ENCODE results near the gene DNAJB6.
A peak's percentile ranks its signal among the peaks of the same experiment; 100 is the strongest.
"Not testable (repeated sequence)": the region's sequence is repeated elsewhere in the genome, so short reads cannot be mapped to it uniquely, and the experiment has no call there.

Gene DNAJB6

DNA sequence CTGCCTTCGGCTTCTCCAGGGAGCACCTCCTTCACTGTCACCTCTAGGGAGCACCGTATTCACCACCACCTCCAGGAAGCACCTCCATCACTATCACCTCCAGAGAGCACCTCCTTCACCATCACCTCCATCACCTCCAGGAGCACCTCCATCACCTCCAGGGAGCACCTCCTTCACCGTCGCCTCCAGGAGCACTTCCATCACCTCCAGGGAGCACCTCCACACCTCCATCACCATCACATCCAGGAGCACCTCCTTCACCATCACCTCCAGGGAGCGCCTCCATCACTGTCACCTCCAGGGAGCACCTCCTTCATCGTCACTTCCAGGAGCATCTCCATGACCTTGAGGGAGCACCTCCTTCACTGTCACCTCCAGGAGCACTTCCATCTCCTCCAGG lies 102.3 kb downstream of the DNAJB6 start:
- DNase-seq (ENCODE audit: low spot score in 2 of 2): no peak
- no peaks in the 10 kb centered on the region for H3K4me1 Mint-ChIP-seq

DNA sequence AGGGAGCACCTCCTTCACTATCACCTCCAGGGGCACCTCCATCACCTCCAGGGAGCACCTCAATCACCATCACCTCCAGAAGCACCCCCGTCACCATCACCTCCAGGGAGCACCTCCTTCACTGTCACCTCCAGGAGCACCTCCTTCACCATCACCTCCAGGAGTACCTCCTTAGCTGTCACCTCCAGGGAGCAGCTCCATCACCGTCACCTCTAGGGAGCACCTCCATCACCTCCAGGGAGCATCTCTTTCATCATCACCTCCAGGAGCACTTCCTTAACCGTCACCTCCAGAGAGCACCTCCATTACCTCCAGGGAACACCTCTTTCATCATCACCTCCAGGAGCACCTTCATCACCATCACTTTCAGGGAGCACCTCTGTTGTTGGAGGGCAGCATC lies 103.0 kb downstream of the DNAJB6 start:
- ATAC-seq (no peak), DNase-seq (ENCODE audit: low spot score in 2 of 2) (no peak)
- H3K4me1 Mint-ChIP-seq: no peaks in the 10 kb centered on the region
- H3K9me3 Mint-ChIP-seq: no peaks in the 10 kb centered on the region
- H3K4me3 Mint-ChIP-seq: no peak overlapping the region
- peaks cover 6% of the 10 kb centered on the region for H3K36me3 Mint-ChIP-seq
- peak overlapping the region; percentile 7 for H3K27ac Mint-ChIP-seq

More for the DNA sequence above, 102.3 kb downstream of the DNAJB6 start:
- H3K9me3 Mint-ChIP-seq: no peaks in the 10 kb centered on the region
- no peak for ATAC-seq
- H3K27ac Mint-ChIP-seq: peak overlapping the region; percentile 7
- H3K36me3 Mint-ChIP-seq: peaks cover 6% of the 10 kb centered on the region
- H3K4me3 Mint-ChIP-seq: no peak overlapping the region

DNA sequence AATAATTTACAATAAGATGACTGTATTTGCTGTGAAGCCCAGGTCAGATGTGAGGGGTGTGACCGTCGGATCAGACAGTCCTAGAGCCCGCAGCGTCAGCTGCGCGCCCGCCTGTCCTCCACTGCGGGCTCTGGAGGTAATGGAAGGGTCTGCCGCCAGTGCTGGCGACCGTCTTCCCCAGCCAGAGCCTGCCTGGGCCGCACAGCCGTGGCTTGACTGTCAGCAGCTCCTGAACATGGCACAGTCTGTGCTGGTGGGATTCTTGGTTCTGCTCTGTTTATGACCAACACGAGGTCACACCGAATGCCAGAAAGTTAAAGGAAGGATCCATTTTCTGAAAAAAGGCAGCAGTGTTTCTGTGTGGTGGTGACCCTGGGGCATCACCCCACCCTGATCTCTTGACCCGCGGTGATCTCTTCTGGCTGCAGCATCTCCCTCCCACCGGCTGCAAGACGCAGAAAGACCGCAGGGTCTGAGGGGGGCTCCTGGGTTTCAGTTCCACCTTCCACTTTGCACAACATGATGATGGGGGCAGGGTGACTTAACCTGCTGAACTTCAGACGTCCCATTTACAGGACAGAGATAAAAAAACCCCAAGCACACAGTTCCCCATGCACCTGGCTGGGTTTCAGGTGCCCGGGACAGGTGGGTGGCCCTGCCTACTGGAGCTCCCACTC lies 103.7 kb downstream of the DNAJB6 start:
- H3K4me1 Mint-ChIP-seq: no peaks in the 10 kb centered on the region
- H3K27ac Mint-ChIP-seq: no peak overlapping the region
- peaks cover 6% of the 10 kb centered on the region for H3K36me3 Mint-ChIP-seq
- peak in 1 of 2 donors; percentile 37 for DNase-seq (ENCODE audit: low spot score in 2 of 2)
- no peak overlapping the region for H3K4me3 Mint-ChIP-seq
- H3K9me3 Mint-ChIP-seq: no peaks in the 10 kb centered on the region
- peak; percentile 30 for ATAC-seq

DNA sequence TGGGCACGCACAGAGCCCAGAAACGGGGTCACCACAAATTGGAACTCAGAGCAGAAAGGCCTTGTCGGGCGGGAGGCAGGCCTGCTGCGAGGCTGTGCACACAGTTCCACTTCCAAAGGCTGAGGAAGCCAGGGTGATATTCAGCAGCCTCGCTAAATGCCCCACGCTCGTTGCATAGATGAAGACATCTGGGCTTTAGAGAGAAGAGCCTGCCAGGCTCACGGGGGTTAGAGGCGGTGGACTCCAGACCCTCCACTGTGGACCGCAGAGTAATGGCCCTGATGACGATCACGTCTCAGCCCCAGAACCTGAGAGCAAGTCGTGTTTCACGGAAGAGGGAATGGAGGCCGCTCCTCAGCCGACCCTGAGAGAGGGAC lies 104.2 kb downstream of the DNAJB6 start:
- no peak for ATAC-seq

DNA sequence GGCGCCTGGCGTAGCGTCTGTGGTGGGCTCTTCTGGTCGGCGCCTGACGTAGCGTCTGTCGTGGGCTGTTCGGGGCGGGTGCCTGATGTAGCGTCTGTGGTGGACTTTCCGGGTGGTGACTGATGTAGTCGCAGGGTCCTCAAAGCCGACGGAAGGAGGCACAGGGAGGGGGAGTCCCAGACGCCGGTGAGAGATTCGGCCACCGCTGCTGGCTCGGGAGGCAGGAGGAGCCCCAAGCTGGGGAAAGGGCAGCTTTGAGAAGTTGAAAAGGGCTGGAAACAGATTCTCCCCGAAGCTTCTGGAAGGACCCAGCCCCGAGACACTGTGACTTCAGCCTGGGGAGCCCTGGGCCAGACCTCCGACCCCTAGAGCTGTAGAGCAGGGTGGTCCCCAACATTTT lies 105.7 kb downstream of the DNAJB6 start:
- Mint-ChIP-seq H3K27ac (no peak overlapping the region), H3K36me3 (peaks cover 6% of the 10 kb centered on the region), H3K9me3 (no peaks in the 10 kb centered on the region), H3K4me1 (no peaks in the 10 kb centered on the region), H3K4me3 (no peak overlapping the region)
- DNase-seq (ENCODE audit: low spot score in 2 of 2): no peak
- ATAC-seq: no peak

More for the DNA sequence above, 104.2 kb downstream of the DNAJB6 start:
- Mint-ChIP-seq H3K27ac (no peak overlapping the region), H3K9me3 (no peaks in the 10 kb centered on the region), H3K4me3 (no peak overlapping the region), H3K4me1 (no peaks in the 10 kb centered on the region), H3K36me3 (peaks cover 6% of the 10 kb centered on the region)
- peak in 1 of 2 donors; percentile 38 for DNase-seq (ENCODE audit: low spot score in 2 of 2)

DNA sequence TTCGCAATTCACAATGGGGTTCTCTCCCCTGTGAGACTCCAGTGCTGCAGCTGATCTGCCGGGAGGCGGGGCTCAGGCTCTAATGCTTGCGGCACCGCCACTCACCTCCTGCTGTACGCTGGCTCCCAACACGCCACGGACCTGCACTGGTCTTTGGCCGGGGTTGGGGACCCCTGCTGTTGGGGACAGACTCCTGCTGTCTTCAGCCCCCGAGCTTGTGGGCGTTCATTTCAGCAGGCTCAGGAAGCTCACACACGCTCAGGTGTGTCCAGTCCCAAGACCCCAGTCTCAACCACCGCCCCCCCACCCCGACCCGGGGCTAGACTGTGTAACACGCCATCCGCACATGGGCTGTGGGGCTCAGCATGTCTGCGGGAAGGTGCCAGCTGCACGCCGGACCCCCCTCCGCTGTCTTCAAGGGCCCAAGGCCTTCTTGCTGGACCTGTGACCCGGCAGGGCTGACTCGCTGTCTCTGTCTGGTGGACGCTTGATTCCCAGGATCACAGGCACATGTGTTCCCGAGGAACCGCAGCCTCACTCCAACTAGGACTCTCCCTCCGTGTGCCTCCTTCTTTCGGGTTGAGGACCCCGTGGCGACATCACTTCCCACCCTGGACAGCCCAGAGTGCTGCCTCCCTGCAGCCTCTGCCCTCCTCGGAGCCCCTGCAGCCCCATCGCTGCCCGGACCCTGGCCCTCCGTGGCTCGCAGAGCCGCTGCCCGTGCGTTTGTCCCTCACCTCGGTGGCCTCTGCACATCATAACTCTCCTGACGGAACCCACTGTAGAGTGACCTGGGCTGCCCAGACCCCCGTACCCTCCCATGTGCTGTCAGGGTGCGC lies 106.4 kb downstream of the DNAJB6 start:
- Mint-ChIP-seq H3K36me3 (peaks cover 6% of the 10 kb centered on the region), H3K4me1 (no peaks in the 10 kb centered on the region), H3K4me3 (no peak overlapping the region), H3K9me3 (no peaks in the 10 kb centered on the region), H3K27ac (no peak overlapping the region)
- no peak for DNase-seq (ENCODE audit: low spot score in 2 of 2)
- ATAC-seq: no peak

DNA sequence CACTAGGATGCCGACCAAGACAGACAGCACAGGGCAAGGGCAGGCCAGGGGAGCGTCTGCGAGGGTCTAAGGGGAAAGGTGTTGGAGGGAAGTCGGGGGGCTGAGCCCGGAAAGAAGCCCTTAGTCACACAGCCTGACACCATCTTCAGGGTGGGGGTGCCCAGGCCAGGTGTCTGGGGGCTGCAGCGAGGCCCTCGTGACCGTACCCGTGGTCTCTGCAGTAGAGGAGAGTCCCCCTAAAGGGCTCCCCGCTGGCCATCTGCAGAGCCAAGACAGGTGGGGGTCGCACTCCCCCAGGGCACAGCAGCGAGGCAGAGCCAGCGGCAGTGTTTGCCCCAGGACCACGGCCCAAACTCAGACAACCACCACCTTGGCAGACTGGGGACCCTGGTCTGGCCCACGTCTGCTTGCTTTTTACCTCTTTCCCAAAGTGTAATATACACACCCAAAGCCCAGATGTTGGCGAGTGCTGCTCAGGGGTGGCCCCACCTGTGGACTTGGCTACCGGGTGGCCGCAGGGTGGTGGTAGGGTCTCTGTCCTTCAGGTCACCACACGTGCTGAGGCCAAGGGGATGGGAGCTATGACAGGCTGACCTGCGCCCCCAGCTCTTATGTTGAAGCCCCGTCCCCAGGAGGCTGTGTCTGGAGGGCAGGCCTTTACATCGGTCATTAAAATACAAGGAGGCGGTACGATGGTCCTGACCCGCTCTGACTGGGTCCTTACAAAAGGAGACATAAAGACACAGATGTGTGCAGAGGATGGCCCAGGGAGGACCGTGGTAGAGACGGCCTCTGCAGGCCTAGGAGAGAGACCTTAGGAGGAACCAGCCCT lies 107.4 kb downstream of the DNAJB6 start:
- no peaks in the 10 kb centered on the region for H3K4me1 Mint-ChIP-seq
- H3K9me3 Mint-ChIP-seq: no peaks in the 10 kb centered on the region
- no peak overlapping the region for H3K4me3 Mint-ChIP-seq
- ATAC-seq (no peak), DNase-seq (ENCODE audit: low spot score in 2 of 2) (no peak)
- H3K27ac Mint-ChIP-seq: no peak overlapping the region
- peaks cover 6% of the 10 kb centered on the region for H3K36me3 Mint-ChIP-seq

DNA sequence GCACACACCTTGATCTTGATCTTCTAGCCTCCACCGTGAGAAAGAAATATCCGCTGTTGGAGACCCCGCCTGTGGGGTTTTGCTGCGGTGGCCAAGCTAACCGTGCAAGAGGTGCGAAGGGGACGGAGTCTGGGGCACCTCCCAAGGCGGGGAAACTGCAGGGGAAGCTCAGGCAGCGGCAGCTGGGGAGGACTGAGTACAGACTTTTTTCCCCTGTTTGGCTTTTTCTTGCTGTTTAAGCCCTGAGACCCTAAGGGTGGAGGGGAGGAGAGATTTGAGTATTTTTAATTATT lies 108.0 kb downstream of the DNAJB6 start:
- H3K4me3 Mint-ChIP-seq: no peak overlapping the region
- no peaks in the 10 kb centered on the region for H3K4me1 Mint-ChIP-seq
- DNase-seq (ENCODE audit: low spot score in 2 of 2): no peak
- no peak for ATAC-seq
- no peaks in the 10 kb centered on the region for H3K9me3 Mint-ChIP-seq
- H3K36me3 Mint-ChIP-seq: peaks cover under 1% of the 10 kb centered on the region
- no peak overlapping the region for H3K27ac Mint-ChIP-seq

DNA sequence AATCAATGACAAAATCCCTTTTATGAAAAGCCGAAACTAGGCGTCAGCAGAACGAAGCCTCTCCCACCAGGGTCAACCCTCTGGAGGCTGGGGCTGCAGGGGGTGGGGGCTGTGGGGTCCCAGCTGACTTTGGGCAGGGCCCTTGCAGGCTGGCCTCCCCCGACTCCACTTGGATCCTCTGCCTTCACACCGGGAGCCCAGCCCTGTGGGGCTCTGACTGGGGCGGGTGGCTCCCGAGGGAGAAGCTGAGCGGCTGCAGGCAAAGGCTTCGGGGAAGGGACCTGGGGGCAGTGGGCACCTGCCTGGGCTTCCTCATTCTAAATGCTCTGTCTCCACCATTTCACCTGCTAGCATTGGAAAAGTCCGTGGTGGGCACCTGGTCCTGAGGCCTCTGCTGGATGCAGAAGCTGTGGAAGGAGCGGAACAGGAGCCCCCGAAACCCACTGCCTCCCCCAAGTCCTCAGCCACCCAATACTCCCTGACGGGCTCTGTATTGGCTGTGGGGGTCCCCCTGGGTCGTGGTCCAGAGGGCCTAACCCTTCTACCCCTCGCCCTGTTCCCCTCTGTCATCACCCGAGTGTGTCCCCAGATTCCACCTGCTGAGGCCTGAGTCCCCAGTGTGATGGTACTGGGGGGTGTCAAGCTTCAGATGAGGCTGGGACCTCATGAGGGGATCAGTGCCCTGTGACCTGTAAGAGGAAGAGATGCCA lies 108.6 kb downstream of the DNAJB6 start:
- no peaks in the 10 kb centered on the region for H3K4me1 Mint-ChIP-seq
- DNase-seq (ENCODE audit: low spot score in 2 of 2) (no peak), ATAC-seq (no peak)
- H3K36me3 Mint-ChIP-seq: no peaks in the 10 kb centered on the region
- H3K27ac Mint-ChIP-seq: no peak overlapping the region
- no peaks in the 10 kb centered on the region for H3K9me3 Mint-ChIP-seq
- H3K4me3 Mint-ChIP-seq: no peak overlapping the region

DNA sequence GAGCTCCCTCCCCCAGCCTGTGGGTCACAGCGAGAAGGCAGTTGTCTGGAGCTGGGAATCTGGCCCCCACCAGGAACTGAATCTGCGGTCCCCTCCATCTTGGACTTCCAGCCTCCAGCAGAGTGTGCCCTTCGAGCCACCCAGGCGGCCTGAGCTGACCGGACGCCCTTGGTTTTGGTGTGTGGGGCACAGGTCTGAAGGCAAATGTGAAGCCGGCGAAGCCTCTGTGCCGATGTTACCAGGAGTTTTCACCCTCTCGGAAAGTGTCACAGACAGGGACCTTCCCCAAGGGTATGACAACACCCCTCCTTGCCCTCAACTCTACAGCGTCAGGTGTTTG lies 109.1 kb downstream of the DNAJB6 start:
- Mint-ChIP-seq H3K4me1 (no peaks in the 10 kb centered on the region), H3K36me3 (no peaks in the 10 kb centered on the region), H3K4me3 (no peak overlapping the region), H3K9me3 (no peaks in the 10 kb centered on the region), H3K27ac (no peak overlapping the region)
- no peak for DNase-seq (ENCODE audit: low spot score in 2 of 2)
- ATAC-seq: no peak

DNA sequence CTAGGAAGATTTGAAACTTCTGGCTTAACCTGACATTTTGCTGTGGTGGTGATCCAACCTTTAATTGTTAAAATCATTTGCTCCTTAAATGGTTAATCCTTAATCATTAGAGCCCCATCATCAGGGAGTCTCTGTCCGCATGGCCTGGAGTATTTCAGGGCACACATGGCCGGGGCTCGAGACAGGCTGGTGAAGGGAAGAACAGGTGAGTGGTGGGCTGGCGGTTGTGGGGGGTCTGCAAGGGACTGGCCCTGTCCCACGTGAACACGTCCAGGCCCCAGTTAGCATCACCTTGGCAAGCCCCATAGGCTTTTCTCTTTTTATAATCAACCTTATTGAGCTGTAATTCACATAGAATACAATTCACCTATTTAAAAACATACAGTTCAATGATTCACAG lies 109.5 kb downstream of the DNAJB6 start:
- no peak for DNase-seq (ENCODE audit: low spot score in 2 of 2)
- Mint-ChIP-seq H3K36me3 (no peaks in the 10 kb centered on the region), H3K4me3 (no peak overlapping the region), H3K4me1 (no peaks in the 10 kb centered on the region), H3K9me3 (no peaks in the 10 kb centered on the region), H3K27ac (no peak overlapping the region)
- ATAC-seq: no peak

DNA sequence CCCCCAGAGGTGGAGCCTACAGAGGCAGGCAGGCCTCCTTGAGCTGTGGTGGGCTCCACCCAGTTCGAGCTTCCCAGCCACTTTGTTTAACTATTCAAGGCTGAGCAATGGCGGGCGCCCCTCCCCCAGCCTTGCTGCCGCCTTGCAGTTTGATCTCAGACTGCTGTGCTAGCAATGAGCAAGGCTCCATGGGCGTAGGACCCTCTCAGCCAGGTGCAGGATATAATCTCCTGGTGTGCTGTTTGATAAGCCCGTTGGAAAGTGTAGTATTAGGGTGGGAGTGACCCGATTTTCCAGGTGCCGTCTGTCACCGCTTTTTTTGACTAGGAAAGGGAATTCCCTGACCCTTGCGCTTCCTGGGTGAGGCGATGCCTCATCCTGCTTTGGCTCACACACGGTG lies 117.2 kb downstream of the DNAJB6 start:
- H3K27ac Mint-ChIP-seq; H3K9me3 Mint-ChIP-seq; H3K4me3 Mint-ChIP-seq; ATAC-seq; H3K36me3 Mint-ChIP-seq; H3K4me1 Mint-ChIP-seq; DNase-seq (ENCODE audit: low spot score in 2 of 2): not testable (repeated sequence)

DNA sequence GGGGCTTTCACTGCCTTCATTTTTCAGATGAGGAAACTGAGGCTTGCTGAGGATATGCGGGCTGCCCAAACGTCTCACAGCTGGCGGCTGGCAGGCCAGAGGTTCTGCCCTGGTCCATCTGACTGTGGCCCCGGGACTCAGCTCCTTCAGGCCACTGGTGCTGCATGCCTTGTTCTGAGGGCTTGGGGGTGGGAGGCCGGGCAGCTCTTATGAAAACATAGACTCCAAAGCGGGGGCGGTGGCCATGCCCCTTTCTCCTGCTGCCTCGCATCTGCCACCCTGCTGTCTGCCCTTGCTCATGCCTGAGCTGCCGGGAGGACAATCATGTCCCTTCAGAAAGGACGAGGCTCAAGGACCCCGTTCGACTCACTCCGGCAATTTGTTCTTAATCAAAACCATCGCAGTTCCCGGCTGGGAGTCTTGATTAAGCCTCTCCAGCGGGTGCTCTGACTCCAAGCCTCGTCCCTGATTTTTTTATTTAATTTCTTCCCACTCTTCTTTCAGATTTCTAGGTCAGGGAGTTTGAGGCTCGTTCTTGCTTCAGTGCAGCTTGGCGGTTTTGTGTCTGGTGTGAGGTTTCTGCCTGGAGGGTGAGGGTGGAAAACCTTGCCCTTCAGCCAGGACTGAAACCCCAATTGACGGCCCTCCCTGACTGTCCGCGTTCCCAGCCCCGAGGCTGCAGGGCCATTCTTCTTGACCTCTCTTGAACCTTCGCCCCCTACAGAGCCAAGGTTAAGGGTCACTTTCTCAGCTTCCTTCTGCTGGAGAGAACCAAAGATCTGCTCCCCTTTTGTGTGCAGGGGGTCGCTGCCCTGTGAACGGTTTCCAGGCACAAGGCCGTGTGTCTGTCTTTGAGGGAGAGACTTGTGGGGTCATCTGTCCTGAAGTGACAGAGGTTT lies 120.8 kb downstream of the DNAJB6 start:
- H3K4me3 Mint-ChIP-seq: no peak overlapping the region
- peaks cover 4% of the 10 kb centered on the region for H3K9me3 Mint-ChIP-seq
- no peak for ATAC-seq
- no peak for DNase-seq (ENCODE audit: low spot score in 2 of 2)
- H3K36me3 Mint-ChIP-seq: no peaks in the 10 kb centered on the region
- no peak overlapping the region for H3K27ac Mint-ChIP-seq
- peaks cover 3% of the 10 kb centered on the region for H3K4me1 Mint-ChIP-seq

DNA sequence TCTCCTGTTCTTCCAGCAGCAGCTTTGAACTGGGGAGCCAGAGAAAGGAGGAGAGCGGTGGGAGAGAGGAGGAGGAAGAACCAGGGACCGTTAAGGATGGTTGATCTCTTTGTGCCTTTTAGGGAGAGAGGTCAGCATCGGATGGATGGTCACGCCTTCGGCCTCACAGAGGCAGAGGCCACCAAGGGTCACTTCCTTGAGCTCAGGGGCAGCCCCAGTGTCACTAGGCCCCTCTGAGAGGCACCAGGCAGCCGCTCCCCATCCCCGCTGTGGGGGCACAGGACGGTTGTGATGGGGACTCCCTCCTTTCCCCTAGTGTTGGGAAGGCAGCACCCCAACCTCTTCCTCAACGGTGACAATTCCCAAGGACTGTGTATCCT lies 121.4 kb downstream of the DNAJB6 start:
- DNase-seq (ENCODE audit: low spot score in 2 of 2) (no peak), ATAC-seq (no peak)
- no peak overlapping the region for H3K4me3 Mint-ChIP-seq
- H3K4me1 Mint-ChIP-seq: peaks cover 7% of the 10 kb centered on the region
- H3K27ac Mint-ChIP-seq: no peak overlapping the region
- H3K9me3 Mint-ChIP-seq: peaks cover 4% of the 10 kb centered on the region
- H3K36me3 Mint-ChIP-seq: no peaks in the 10 kb centered on the region

Data from stimulated activated effector memory CD8-positive, alpha-beta T cell treated with anti-CD3 and anti-CD28 coated beads, Interleukin-12 subunit alpha, Interleukin-12 subunit beta, amount 100 ng/mL, for 72 hours (primary cell).